Skeletal muscle satellite cell (primary cell): ENCODE results near the gene KDF1.

Source experiments
- H3K27me3 ChIP-seq: 2 replicates; pipeline ENCODE4 v1.7.0; 2013; ENCODE audit warnings: low read length; ENCODE audit not compliant: control insufficient read depth, insufficient read depth
- H3K36me3 ChIP-seq: 2 replicates; pipeline ENCODE4 v1.7.0; 2013; ENCODE audit warnings: mild to moderate bottlenecking, control low read depth, low read length; ENCODE audit not compliant: insufficient read depth
- H3K4me1 ChIP-seq: 2 replicates; pipeline ENCODE4 v1.7.0; 2013; ENCODE audit warnings: low read length; ENCODE audit not compliant: control insufficient read depth, insufficient read depth
- H3K4me2 ChIP-seq: 2 replicates; pipeline ENCODE4 v1.7.0; 2013; ENCODE audit warnings: mild to moderate bottlenecking, low read length
- H3K4me3 ChIP-seq: 2 replicates; pipeline ENCODE4 v1.7.0; 2013; ENCODE audit warnings: low read length
- H3K9ac ChIP-seq: 2 replicates; pipeline ENCODE4 v1.7.0; 2013; ENCODE audit warnings: mild to moderate bottlenecking, low read depth, low read length, moderate library complexity
- H3K9me3 ChIP-seq: replicated peaks from 2 replicates; pipeline ENCODE4 v1.7.0; 2013; ENCODE audit warnings: mild to moderate bottlenecking, control low read depth, low read length

The KDF1 gene

DNA sequence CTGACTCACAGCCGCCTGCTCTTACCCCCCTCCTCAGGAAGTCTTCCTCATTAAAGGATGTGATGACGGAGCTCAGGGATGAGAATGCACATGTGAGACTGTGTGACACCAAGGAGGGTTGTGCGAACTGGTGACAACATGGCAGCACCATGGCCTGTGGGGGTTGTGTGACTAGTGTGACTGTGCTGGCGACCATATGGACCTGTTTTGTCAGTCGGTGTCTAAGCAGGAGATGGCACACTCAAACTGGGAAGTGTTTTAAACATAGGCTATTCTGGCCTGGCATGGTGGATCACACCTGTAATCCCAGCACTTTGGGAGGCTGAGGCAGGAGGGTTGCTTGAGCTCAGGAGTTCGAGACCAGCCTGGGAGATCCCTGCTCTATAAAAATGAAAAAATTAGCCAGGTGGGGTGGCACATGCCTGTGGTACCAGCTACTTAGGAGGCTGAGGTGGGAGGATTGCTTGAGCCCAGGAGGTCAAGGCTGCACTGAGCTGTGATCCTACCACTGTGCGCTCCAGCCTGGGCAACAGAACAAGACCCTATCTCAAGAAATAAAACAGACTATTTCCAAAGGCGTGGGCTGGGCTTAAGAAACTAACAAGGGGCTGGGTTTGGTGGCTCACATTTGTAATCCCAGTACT, 40.7 kb upstream of the KDF1 start:
- Histone ChIP-seq H3K4me3 (no peak overlapping the region), H3K36me3 (peaks cover 14% of the 10 kb centered on the region), H3K4me2 (no peak overlapping the region), H3K4me1 (peaks cover 72% of the 10 kb centered on the region), H3K9me3 (no peaks in the 10 kb centered on the region), H3K9ac (no peak overlapping the region), H3K27me3 (no peaks in the 10 kb centered on the region)

DNA sequence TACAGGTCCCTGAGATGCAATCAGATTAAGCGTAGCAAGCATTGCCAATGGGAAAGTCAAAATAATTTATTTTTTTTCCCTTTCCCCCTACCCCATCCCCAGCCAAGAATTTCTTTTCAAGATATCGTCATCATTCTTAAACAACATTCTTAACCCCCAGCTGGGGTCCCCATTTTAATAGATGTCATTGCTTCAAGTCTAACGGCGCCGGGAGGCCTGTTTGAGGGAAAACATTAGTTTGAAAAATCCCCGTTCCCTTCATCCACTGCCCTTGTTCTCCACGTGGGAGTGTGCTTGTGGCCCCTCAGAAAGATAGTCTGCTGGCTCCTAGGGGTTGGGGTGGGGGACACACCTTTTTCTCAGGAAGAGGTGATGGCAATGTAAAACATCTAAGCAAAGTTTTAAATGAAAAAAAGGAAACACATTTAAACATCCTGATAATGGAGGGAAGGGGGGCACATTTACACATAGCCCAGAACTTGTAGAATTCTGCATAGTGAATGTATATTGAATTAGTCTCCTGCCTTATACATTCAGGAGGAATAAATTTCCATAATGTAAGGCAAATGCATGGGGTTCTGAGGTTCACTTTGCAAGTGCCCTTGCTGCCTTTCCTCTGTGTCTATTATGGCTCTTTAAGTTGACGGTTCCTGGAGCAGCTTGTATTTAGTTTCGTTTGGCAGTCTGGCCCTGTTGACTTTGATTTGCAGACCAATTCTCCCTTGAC, 40.0 kb upstream of the KDF1 start:
- peak overlapping the region; percentile 60 for H3K9ac ChIP-seq
- peak overlapping the region; percentile 80 for H3K4me2 ChIP-seq
- H3K4me1 ChIP-seq: peaks cover 76% of the 10 kb centered on the region
- H3K27me3 ChIP-seq: no peaks in the 10 kb centered on the region
- H3K4me3 ChIP-seq: peak overlapping the region; percentile 21
- H3K9me3 ChIP-seq: no peaks in the 10 kb centered on the region
- H3K36me3 ChIP-seq: peaks cover 12% of the 10 kb centered on the region

DNA sequence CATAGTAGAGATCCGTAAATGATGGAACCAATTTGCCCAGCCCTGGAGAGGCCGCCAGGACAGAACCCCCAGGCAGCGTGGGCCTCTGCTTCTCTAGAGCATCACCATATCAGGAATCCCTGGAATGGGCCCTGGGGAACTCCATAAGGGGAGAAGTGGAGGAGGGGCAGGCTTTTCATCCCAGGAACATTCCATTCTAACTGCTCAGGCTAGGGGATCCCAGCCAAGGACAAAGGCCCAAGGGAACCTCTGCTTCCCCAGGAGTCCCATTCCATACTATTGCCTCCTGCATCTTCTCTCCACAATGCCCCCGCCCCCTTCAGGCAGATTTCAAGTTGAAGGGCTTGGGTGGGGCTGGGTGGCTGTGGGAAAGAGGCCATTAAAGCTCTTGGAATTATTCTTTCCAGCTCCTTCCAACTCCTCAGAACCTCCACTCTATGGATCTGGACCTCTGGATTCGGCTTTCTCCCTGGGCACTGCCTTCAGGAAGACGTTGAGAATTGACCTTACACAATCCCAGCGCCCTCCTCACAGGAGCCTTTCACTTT, 39.2 kb upstream of the KDF1 start:
- peaks cover 12% of the 10 kb centered on the region for H3K36me3 ChIP-seq
- no peaks in the 10 kb centered on the region for H3K27me3 ChIP-seq
- peak overlapping the region; percentile 21 for H3K4me3 ChIP-seq
- no peaks in the 10 kb centered on the region for H3K9me3 ChIP-seq
- peak overlapping the region; percentile 61 for H3K9ac ChIP-seq
- H3K4me1 ChIP-seq: peaks cover 76% of the 10 kb centered on the region
- H3K4me2 ChIP-seq: peak overlapping the region; percentile 80

DNA sequence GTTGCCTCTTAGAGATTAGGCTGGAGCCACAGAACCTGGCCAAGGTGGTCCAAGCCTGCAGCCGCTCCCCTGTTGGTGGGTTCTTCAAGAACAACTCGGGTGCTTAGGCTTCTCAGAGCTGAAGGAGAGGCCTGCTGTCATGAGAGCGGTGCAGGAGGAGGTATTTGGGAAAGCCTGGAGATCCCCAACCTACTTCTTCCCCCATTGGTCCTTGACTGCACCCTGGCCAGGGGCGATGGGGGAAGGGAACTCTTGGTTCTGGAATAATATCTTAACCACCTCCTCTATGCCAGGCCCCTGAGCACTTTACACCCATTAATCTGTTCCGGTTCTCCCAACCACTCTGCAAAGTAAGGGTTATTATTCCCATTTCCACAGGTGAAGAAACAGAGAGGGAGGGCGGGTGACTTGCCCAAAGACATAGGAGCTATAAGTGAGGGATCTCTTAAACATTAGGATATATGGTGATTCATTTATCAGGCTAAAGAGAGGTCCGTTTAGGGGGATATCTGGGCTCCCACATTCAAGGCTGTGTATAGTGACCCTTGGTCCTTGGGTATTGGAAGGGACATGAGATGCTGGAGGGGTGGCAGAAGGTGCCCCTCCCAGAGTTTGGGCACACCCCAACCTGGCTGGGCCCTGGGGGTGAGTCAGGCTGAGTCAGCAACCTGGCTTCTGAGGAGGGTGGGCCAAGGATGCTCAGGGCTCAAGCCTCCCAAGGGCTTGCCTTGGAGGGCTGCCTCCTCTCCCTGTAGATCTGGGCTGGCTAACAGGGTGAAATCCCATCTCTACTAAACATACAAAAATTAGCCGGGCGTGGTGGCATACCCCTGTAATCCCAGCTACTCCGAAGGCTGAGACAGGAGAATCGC, 38.4 kb upstream of the KDF1 start:
- Histone ChIP-seq H3K4me1 (peaks cover 69% of the 10 kb centered on the region), H3K9ac (peak overlapping the region; percentile 61), H3K4me2 (peak overlapping the region; percentile 80), H3K4me3 (no peak overlapping the region), H3K36me3 (peaks cover 12% of the 10 kb centered on the region), H3K27me3 (no peaks in the 10 kb centered on the region), H3K9me3 (no peaks in the 10 kb centered on the region)

DNA sequence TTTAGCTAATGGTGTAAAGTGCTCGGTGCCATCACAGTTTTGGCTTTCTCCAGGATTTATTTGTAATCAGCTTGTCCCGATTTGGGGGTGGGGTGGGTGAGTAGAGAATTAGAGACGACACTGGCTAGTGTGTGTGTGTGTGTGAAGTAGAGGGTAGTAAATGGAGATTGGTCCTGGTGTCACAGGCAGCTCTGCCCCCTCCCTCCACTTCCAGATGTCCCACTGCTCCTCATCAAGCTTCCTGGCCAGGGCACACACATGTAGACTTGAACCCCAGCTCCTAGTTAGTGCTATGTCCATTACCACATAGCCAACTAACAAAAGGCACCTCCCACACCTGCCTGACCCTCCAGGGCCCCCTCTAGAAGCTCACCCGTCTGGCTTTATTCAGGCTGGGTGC, 36.4 kb upstream of the KDF1 start:
- Histone ChIP-seq H3K4me2 (peak overlapping the region; percentile 89), H3K4me1 (peaks cover 74% of the 10 kb centered on the region), H3K9ac (peak overlapping the region; percentile 24), H3K9me3 (no peaks in the 10 kb centered on the region), H3K27me3 (no peaks in the 10 kb centered on the region), H3K36me3 (peaks cover 12% of the 10 kb centered on the region), H3K4me3 (peak overlapping the region; percentile 43)

DNA sequence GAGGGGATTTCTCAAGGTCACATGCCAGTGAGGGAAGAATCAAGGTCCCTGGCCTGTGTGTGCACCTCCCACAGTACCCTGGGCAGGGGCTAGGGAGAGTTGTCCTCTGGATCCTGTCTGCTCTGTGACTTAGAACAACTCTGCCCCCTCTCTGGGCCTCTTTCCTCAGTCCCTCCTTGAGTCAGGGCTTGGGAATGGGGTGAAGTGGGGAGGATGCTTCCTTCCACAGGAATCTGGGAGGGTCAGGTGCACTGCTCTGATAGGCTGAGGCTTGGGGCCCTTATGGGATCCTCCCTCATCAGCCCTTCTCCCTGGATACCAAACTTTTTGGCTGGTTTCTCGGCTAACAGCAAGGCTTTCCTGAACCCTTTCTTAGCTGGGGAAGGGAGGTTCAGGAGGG, 35.8 kb upstream of the KDF1 start:
- H3K4me1 ChIP-seq: peaks cover 79% of the 10 kb centered on the region
- H3K4me2 ChIP-seq: peak overlapping the region; percentile 89
- no peaks in the 10 kb centered on the region for H3K9me3 ChIP-seq
- H3K4me3 ChIP-seq: peak overlapping the region; percentile 43
- no peaks in the 10 kb centered on the region for H3K27me3 ChIP-seq
- H3K9ac ChIP-seq: peak overlapping the region; percentile 24
- peaks cover 12% of the 10 kb centered on the region for H3K36me3 ChIP-seq

DNA sequence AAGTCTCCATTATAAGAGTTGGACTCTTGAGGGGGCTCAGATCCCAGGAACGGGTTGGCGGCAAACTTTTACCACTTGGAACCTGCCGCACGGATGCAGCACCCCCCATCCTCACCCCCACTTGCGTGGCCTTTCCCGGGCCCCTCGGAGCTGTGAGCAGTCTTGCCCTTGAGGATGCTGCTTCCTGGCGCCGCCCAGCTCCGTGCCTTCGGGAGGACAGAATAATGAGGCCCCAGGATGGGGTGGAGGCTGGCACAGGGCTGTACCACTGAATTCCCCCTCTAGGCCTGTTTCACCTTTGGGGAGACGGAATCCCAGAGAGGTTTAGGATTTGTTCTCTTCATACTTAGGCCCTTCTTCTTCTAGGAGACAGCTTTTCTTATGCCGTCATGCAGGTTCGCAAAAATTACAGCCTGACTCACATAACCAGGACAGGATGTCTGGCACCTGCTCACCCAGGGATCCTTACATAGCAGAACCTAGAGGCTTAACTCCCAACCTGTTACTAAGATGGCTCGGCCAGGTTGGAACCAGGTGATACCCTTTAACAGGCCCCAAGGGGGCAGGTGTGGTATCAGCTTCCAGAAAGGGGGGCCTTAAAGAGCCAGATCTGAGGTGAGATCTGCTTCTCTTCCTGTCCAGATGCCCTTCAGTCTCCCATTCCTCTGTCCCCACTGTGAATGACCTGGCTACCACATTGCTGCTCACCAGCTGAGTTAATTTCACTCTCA, 34.7 kb upstream of the KDF1 start:
- peaks cover 77% of the 10 kb centered on the region for H3K4me1 ChIP-seq

DNA sequence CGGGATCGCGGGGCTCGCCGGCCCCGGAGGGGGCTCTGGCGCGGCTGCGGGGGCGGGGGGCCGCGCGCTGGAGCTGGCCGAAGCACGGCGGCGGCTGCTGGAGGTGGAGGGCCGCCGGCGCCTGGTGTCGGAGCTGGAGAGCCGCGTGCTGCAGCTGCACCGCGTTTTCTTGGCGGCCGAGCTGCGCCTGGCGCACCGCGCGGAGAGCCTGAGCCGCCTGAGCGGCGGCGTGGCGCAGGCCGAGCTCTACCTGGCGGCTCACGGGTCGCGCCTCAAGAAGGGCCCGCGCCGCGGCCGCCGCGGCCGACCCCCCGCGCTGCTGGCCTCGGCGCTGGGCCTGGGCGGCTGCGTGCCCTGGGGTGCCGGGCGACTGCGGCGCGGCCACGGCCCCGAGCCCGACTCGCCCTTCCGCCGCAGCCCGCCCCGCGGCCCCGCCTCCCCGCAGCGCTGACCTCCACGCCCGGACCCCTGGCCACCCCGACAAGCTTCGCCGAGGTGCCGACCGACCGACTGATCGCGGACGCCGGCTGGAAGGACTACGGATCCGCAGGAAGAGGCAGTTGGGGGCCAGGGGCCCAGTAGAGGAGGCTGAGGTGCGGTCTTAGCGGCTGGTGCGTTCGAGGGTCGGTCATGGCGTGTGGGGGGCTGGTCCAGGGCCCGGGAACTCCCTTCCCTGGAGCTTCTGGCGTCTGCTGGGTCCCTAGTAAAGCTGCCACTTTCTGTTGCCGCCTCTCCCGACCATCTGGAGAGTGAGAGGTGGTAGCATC, 33.9 kb upstream of the KDF1 start:
- Histone ChIP-seq H3K36me3 (peaks cover 5% of the 10 kb centered on the region), H3K9me3 (no peaks in the 10 kb centered on the region), H3K4me1 (peaks cover 70% of the 10 kb centered on the region), H3K4me2 (peak overlapping the region; percentile 89), H3K27me3 (no peaks in the 10 kb centered on the region), H3K4me3 (peak overlapping the region; percentile 86), H3K9ac (peak overlapping the region; percentile 79)

More for the DNA sequence above, 34.7 kb upstream of the KDF1 start:
- Histone ChIP-seq H3K9ac (peak overlapping the region; percentile 79), H3K36me3 (peaks cover 5% of the 10 kb centered on the region), H3K4me2 (peak overlapping the region; percentile 89), H3K9me3 (no peaks in the 10 kb centered on the region), H3K27me3 (no peaks in the 10 kb centered on the region), H3K4me3 (peak overlapping the region; percentile 86)

DNA sequence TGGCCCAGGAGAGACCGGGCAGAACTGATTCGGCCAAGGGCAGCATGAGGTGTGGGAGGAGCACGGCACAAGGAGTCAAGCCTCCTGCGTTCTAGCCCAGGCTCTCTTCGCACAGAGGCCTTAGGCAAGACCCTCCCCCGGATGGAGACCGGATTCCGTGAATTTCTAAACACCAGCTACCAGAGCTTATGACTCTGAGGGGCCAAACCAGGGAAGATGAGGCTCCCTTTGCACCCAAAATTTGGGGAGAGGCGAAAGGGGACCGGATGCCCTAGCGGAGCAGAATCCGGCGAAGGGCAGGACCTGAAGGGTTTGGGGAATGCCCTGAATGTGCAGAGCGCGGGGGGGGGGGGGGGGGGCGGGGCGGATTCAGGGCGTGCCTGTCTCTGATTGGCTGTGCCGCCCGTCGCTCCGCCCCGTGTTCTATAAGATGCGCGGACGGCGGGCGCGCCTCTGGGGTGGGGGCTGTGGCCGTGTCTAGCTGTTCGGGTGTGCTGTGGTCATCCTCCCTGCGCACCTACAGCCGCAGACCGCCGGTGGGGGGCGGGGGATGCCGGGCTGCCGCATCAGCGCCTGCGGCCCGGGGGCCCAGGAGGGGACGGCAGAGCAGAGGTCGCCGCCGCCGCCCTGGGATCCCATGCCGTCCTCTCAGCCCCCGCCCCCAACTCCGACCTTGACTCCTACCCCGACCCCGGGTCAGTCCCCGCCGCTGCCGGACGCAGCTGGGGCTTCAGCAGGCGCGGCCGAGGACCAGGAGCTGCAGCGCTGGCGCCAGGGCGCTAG, 33.2 kb upstream of the KDF1 start, which contains the start of gene TRNP1:
TSS of gene TRNP1 (plus strand) at position 456 of the 783 bp plus-strand sequence. CDS start at position 551, 95 bp downstream.
- Histone ChIP-seq H3K4me2 (peak within 1 kb of the TSS; percentile 89), H3K4me1 (peaks cover 62% of the 10 kb centered on the region), H3K9ac (peak within 1 kb of the TSS; percentile 79), H3K36me3 (peaks cover 5% of the 10 kb centered on the region), H3K9me3 (no peaks in the 10 kb centered on the region), H3K4me3 (peak within 1 kb of the TSS; percentile 86), H3K27me3 (no peaks in the 10 kb centered on the region)
